Measurements from ENCODE around the gene PDE8B.

The PDE8B gene

GRCh38 chr5:77418601-77419581 lies 208.4 kb downstream of the PDE8B start:
- DNase-seq, result no peak

- DNase-seq, result no peak
These were observed 209.4 kb downstream of the PDE8B start for GRCh38 chr5:77419644-77420582.

- no peak for DNase-seq
These were observed 210.5 kb downstream of the PDE8B start for GRCh38 chr5:77420940-77421339.

- no peak for DNase-seq
These were observed 212.7 kb downstream of the PDE8B start for GRCh38 chr5:77423022-77423750.

GRCh38 chr5:77424921-77425320 lies 214.4 kb downstream of the PDE8B start:
- no peak for DNase-seq

GRCh38 chr5:77425420-77425819 lies 214.9 kb downstream of the PDE8B start:
- DNase-seq, result no peak

GRCh38 chr5:77425998-77426659 lies 215.6 kb downstream of the PDE8B start:
- DNase-seq, result no peak

- DNase-seq, result no peak
These were observed 216.2 kb downstream of the PDE8B start for GRCh38 chr5:77426670-77427069.

GRCh38 chr5:77427998-77428397 lies 217.5 kb downstream of the PDE8B start:
- DNase-seq, result no peak

- no peak for DNase-seq
These were observed 218.0 kb downstream of the PDE8B start for GRCh38 chr5:77428526-77428925.

- DNase-seq, result no peak
These were observed 220.2 kb downstream of the PDE8B start for GRCh38 chr5:77430726-77431125.

GRCh38 chr5:77431286-77431685 lies 220.8 kb downstream of the PDE8B start:
- no peak for DNase-seq

GRCh38 chr5:77431719-77432118 lies 221.2 kb downstream of the PDE8B start:
- DNase-seq, result no peak

- peak; percentile 49 for DNase-seq
These were observed 226.7 kb downstream of the PDE8B start for GRCh38 chr5:77437194-77437593.

- no peak for DNase-seq
These were observed 227.6 kb downstream of the PDE8B start for GRCh38 chr5:77438071-77438470.

GRCh38 chr5:77443670-77444069 lies 233.2 kb downstream of the PDE8B start:
- DNase-seq, result no peak

- DNase-seq, result no peak
These were observed 233.9 kb downstream of the PDE8B start for GRCh38 chr5:77444356-77444755.

GRCh38 chr5:77448831-77449230 lies 238.4 kb downstream of the PDE8B start:
- DNase-seq, result no peak

GRCh38 chr5:77449277-77449676 lies 238.8 kb downstream of the PDE8B start:
- DNase-seq, result no peak

GRCh38 chr5:77449981-77450380 lies 239.5 kb downstream of the PDE8B start:
- DNase-seq, result no peak

GRCh38 chr5:77452351-77452750 lies 241.9 kb downstream of the PDE8B start:
- no peak for DNase-seq

GRCh38 chr5:77454123-77454522 lies 243.6 kb downstream of the PDE8B start:
- DNase-seq, result no peak
